Measurements from ENCODE around the gene DDTL. TPM values are rescaled to one million over a fixed set of nuclear protein-coding genes. Genes with fewer than 3 reads are reported as not detected.
A peak's percentile ranks its signal among the peaks of the same experiment; 100 is the strongest.

DDTL gene
- total and polyA plus RNA-seq, 9 of the 15 experiments (the other 6 are each of a cell fraction or from before 2014, with no cell fraction given), result 0.05 to 1.7 (median 0.59) TPM; not detected in 4

- ChIA-PET CTCF (ENCODE audit: low intra/inter-chr PET ratio) (no interaction called here), POLR2A (no interaction called here)
- DNase-seq (ENCODE audit: extremely low read depth in 1 of 4, low spot score in 3 of 4) (peak in 2 of 4 experiments; percentile 1 to 2), FAIRE-seq (no peak), ATAC-seq (no peak)
- Histone ChIP-seq H3K4me1 (replicated peaks in 1 of 2; ENCODE audit: control insufficient read depth in 2 of 2, insufficient read depth in 2 of 2, low read length in 2 of 2) (no peaks in the 10 kb centered on the region; a peak in 1 of 5 replicates), H3K9ac (ENCODE audit: insufficient read depth in 1 of 2, low read depth in 2 of 2, low read length in 2 of 2) (no peak overlapping the region), H3K27me3 (ENCODE audit: control insufficient read depth in 2 of 2, insufficient read depth in 2 of 2, low read length in 2 of 2) (no peaks in the 10 kb centered on the region), H3K9me1 (ENCODE audit: control insufficient read depth, insufficient read depth, low read length) (no peaks in the 10 kb centered on the region), H3K27ac (ENCODE audit: extremely low read depth, low read depth, low read length) (no peak overlapping the region), H3K36me3 (ENCODE audit: control insufficient read depth, insufficient read depth, low read length) (peaks cover 52% of the 10 kb centered on the region; the same call in 2 of the 3 replicates), H3K4me2 (ENCODE audit: insufficient read depth, low read length) (no peak overlapping the region), H3K9me3 (replicated peaks; ENCODE audit: control insufficient read depth, insufficient read depth, low read depth, low read length) (peaks cover 3% of the 10 kb centered on the region), H3K79me2 (ENCODE audit: control insufficient read depth, insufficient read depth, low read length) (no peaks in the 10 kb centered on the region), H2AFZ (ENCODE audit: low read depth, low read length) (no peak overlapping the region), H3K4me3 (no peak overlapping the region), H4K20me1 (replicated peaks; ENCODE audit: control insufficient read depth, insufficient read depth, low read length) (no peaks in the 10 kb centered on the region)
- WGBS (ENCODE audit: insufficient coverage, low coverage, missing lambda C conversion rate), result 64% methylated on average over 2 of the region's 2 CpGs
- intact Hi-C loops (cut with micrococcal nuclease), result no loop called here
- in situ Hi-C loops (cut with MboI), result no loop called here
- BruUV-seq (replicated peaks), result no TSS peak
- TF ChIP-seq SFPQ (IDR thresholded peaks at IDR 0.05; ENCODE audit: low read depth, low read length) (no peak), MCM3 (IDR thresholded peaks at IDR 0.05) (no peak), ZKSCAN3 (CRISPR knock-in tag; IDR thresholded peaks at IDR 0.05) (no peak), GTF3C2 (IDR thresholded peaks at IDR 0.05; ENCODE audit: borderline replicate concordance, extremely low read depth, insufficient read length) (no peak), ZNF217 (CRISPR knock-in tag; IDR thresholded peaks at IDR 0.05) (no peak), IRF1 (CRISPR knock-in tag; IDR thresholded peaks at IDR 0.05; ENCODE audit: borderline replicate concordance) (no peak), SNRNP70 (optimal IDR thresholded peaks at IDR 0.05; ENCODE audit: low read depth, low read length) (no peak), SMAD2 (IDR thresholded peaks at IDR 0.05; ENCODE audit: low read depth, low read length) (no peak), FUS (optimal IDR thresholded peaks at IDR 0.05; ENCODE audit: low read depth, low read length) (no peak), AFF4 (CRISPR knock-in tag; IDR thresholded peaks at IDR 0.05) (no peak), TAF1 (IDR thresholded peaks at IDR 0.05; ENCODE audit: control insufficient read depth, extremely low read depth, insufficient read depth, low read length, severe bottlenecking) (no peak), ELF2 (CRISPR knock-in tag; IDR thresholded peaks at IDR 0.05) (no peak), SAFB (IDR thresholded peaks at IDR 0.05; ENCODE audit: borderline replicate concordance, low read depth, low read length) (no peak)
Measured at GRCh38 chr22:23922921-23923320, 43.8 kb upstream of the DDTL start.
